Measurements from ENCODE around the gene STPG4. TPM values are rescaled to one million over a fixed set of nuclear protein-coding genes. Genes with fewer than 3 reads are reported as not detected.

STPG4 gene
- polyA plus RNA-seq, 1 of the 3 experiments (the other 2 are of a cell fraction) = 0.20 TPM

GRCh38 chr2:47159627-47160026 is 4.5 kb upstream of the STPG4 start:
- Histone ChIP-seq H3F3A (replicated peaks; ENCODE audit: insufficient read depth) (peaks cover 91% of the 10 kb centered on the region), H3K9me2 (no peaks in the 10 kb centered on the region), H4K20me1 (ENCODE audit: insufficient read depth) (peaks cover 54% of the 10 kb centered on the region), H2AFZ (ENCODE audit: low read depth) (no peak overlapping the region), H3K4me2 (no peak overlapping the region), H3K27ac (ENCODE audit: low read depth in 2 of 2, low read length in 1 of 2) (peak overlapping the region; percentile 24 to 47; a peak in 3 of 4 replicates), H3K36me3 (replicated peaks in 1 of 2; ENCODE audit: control insufficient read depth in 1 of 2, insufficient read depth in 2 of 2, low read length in 1 of 2) (peaks cover 74 to 87% of the 10 kb centered on the region in 2 experiments), H3K27me3 (ENCODE audit: insufficient read depth) (no peaks in the 10 kb centered on the region), H3K9ac (no peak overlapping the region), H3K4me3 (ENCODE audit: low read depth in 2 of 2, low read length in 1 of 2) (no peak overlapping the region), H3K9me3 (no peaks in the 10 kb centered on the region), H3K79me2 (ENCODE audit: insufficient read depth) (peaks cover 56% of the 10 kb centered on the region), H3K4me1 (ENCODE audit: control insufficient read depth in 1 of 2, insufficient read depth in 2 of 2, low read depth in 1 of 2, low read length in 1 of 2) (peaks cover 0 to 3% of the 10 kb centered on the region in 2 experiments; a peak in 2 of 4 replicates)
- WGBS (ENCODE audit: low lambda C conversion rate) = 100% methylated on average over 3 of the region's 3 CpGs
- TF ChIP-seq FOSL2 (IDR thresholded peaks at IDR 0.05; ENCODE audit: borderline replicate concordance, low read depth) = no peak
- TF ChIP-seq POLR2AphosphoS5 (IDR thresholded peaks at IDR 0.05; ENCODE audit: low read depth, low read length) = peak; percentile 57
- ChIA-PET CTCF (interaction anchor here (0.9 kb wide), 1 partner anchor 164 kb away, joined by 8 read pairs; no protein-coding TSS in a partner anchor), POLR2A (no interaction called here)
- DNase-seq = no peak

GRCh38 chr2:47158576-47158975 is 3.5 kb upstream of the STPG4 start:
- CTCF ChIA-PET = interaction anchor here (0.8 to 1.7 kb wide), 4 partner anchors 113 to 165 kb away, joined by 3 to 8 read pairs (median 4); no protein-coding TSS in a partner anchor
- POLR2A ChIA-PET = no interaction called here
- Histone ChIP-seq H3K9me2 (no peaks in the 10 kb centered on the region), H3K9ac (no peak overlapping the region), H3K79me2 (ENCODE audit: insufficient read depth) (peaks cover 46% of the 10 kb centered on the region), H2AFZ (ENCODE audit: low read depth) (no peak overlapping the region), H4K20me1 (ENCODE audit: insufficient read depth) (peaks cover 43% of the 10 kb centered on the region), H3K4me3 (ENCODE audit: low read depth in 2 of 2, low read length in 1 of 2) (no peak overlapping the region), H3F3A (replicated peaks; ENCODE audit: insufficient read depth) (peaks cover 96% of the 10 kb centered on the region), H3K36me3 (replicated peaks in 1 of 2; ENCODE audit: control insufficient read depth in 1 of 2, insufficient read depth in 2 of 2, low read length in 1 of 2) (peaks cover 79 to 89% of the 10 kb centered on the region in 2 experiments), H3K27me3 (ENCODE audit: insufficient read depth) (no peaks in the 10 kb centered on the region), H3K9me3 (no peaks in the 10 kb centered on the region), H3K4me2 (no peak overlapping the region), H3K27ac (ENCODE audit: low read depth in 2 of 2, low read length in 1 of 2) (peak overlapping the region; percentile 26 to 47; a peak in 2 of 4 replicates), H3K4me1 (ENCODE audit: control insufficient read depth in 1 of 2, insufficient read depth in 2 of 2, low read depth in 1 of 2, low read length in 1 of 2) (peaks cover 0 to 3% of the 10 kb centered on the region in 2 experiments; a peak in 2 of 4 replicates)
- DNase-seq = no peak
- TF ChIP-seq EP300 (IDR thresholded peaks at IDR 0.05; ENCODE audit: borderline replicate concordance in 1 of 2, low read depth in 1 of 2, low read length in 1 of 2) (no peak), EZH2phosphoT487 (IDR thresholded peaks at IDR 0.05; ENCODE audit: borderline replicate concordance, low read depth) (no peak), POLR2AphosphoS5 (IDR thresholded peaks at IDR 0.05; ENCODE audit: low read depth, low read length) (peak; percentile 10; the same call in 1 of the 2 replicates), FOSL2 (IDR thresholded peaks at IDR 0.05; ENCODE audit: borderline replicate concordance, low read depth) (0 out of 2 replicates have a peak, but pooled peaks have one; percentile 6)
- 89% methylated on average over 2 of the region's 2 CpGs for WGBS (ENCODE audit: low lambda C conversion rate)

DNA sequence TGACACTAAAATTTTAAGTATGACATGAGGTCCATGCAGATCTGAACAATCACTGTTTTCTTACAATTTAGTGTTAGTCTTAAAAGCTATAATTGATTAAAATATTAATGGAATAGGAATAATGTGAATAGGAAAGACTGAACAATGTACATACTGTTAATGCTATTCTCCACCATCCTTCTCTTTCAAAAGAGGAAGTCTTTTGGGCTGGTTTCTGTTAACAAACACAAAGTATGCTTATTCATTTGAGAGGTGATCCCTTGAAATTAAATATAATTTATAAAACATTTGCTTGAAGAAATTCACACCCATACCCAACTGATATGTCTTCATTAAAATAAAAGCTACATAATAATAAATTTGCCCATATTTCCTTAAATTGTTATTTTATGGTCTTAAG is 2.3 kb downstream of the STPG4 start:
- H3K27me3 ChIP-seq (ENCODE audit: insufficient read depth) = no peaks in the 10 kb centered on the region
- H3K4me1 ChIP-seq (ENCODE audit: control insufficient read depth in 1 of 2, insufficient read depth in 2 of 2, low read depth in 1 of 2, low read length in 1 of 2) = no peaks in the 10 kb centered on the region
- no peak overlapping the region for H2AFZ ChIP-seq (ENCODE audit: low read depth)
- no peak overlapping the region for H3K9ac ChIP-seq
- TF ChIP-seq, protein P1, sequence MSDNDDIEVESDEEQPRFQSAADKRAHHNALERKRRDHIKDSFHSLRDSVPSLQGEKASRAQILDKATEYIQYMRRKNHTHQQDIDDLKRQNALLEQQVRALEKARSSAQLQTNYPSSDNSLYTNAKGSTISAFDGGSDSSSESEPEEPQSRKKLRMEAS (IDR thresholded peaks at IDR 0.05; ENCODE audit: low read depth) = no peak
- no peak for TF ChIP-seq GABPA (IDR thresholded peaks at IDR 0.05; ENCODE audit: low read depth)
- TF ChIP-seq FOXJ3 (CRISPR knock-in tag; IDR thresholded peaks at IDR 0.05) = no peak
- TF ChIP-seq RAD21 (IDR thresholded peaks at IDR 0.05; ENCODE audit: low read length) = no peak
- no peak for TF ChIP-seq USF2 (IDR thresholded peaks at IDR 0.05; ENCODE audit: borderline replicate concordance, low read depth, low read length)
- TF ChIP-seq, protein P2, sequence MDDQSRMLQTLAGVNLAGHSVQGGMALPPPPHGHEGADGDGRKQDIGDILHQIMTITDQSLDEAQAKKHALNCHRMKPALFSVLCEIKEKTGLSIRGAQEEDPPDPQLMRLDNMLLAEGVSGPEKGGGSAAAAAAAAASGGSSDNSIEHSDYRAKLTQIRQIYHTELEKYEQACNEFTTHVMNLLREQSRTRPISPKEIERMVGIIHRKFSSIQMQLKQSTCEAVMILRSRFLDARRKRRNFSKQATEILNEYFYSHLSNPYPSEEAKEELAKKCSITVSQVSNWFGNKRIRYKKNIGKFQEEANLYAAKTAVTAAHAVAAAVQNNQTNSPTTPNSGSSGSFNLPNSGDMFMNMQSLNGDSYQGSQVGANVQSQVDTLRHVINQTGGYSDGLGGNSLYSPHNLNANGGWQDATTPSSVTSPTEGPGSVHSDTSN (IDR thresholded peaks at IDR 0.05) = no peak
- no peak for TF ChIP-seq MXI1 (IDR thresholded peaks at IDR 0.05; ENCODE audit: low read depth, low read length)
- TF ChIP-seq EZH2phosphoT487 (IDR thresholded peaks at IDR 0.05; ENCODE audit: borderline replicate concordance, low read depth) = no peak
- no peak for TF ChIP-seq TAF1 (IDR thresholded peaks at IDR 0.05; ENCODE audit: borderline replicate concordance, low read depth, low read length)
- no peak for TF ChIP-seq JUND (IDR thresholded peaks at IDR 0.05)
- no peak for DNase-seq
- no peak overlapping the region for H3K4me2 ChIP-seq
- no peak overlapping the region for H3K27ac ChIP-seq (ENCODE audit: low read depth in 2 of 2, low read length in 1 of 2)
- H4K20me1 ChIP-seq (ENCODE audit: insufficient read depth) = no peaks in the 10 kb centered on the region
- H3K9me3 ChIP-seq = no peaks in the 10 kb centered on the region
- POLR2A ChIA-PET = interaction anchor here (1.1 kb wide), 1 partner anchor 91 kb away, joined by 4 read pairs; no protein-coding TSS in a partner anchor
- CTCF ChIA-PET = interaction anchor here (1.4 to 3.8 kb wide), 7 partner anchors 10 to 63 kb away, joined by 3 to 13 read pairs (median 4); no protein-coding TSS in a partner anchor
- H3F3A ChIP-seq (replicated peaks; ENCODE audit: insufficient read depth) = peaks cover 70% of the 10 kb centered on the region
- peaks cover 67 to 79% of the 10 kb centered on the region in 2 experiments for H3K36me3 ChIP-seq (replicated peaks in 1 of 2; ENCODE audit: control insufficient read depth in 1 of 2, insufficient read depth in 2 of 2, low read length in 1 of 2)
- H3K79me2 ChIP-seq (ENCODE audit: insufficient read depth) = no peaks in the 10 kb centered on the region
- no peak overlapping the region for H3K4me3 ChIP-seq (ENCODE audit: low read depth in 2 of 2, low read length in 1 of 2)
- no peaks in the 10 kb centered on the region for H3K9me2 ChIP-seq

Data from SK-N-SH (cell line).